ENCODE data around the gene LSM14A. TPM values are rescaled to one million over a fixed set of nuclear protein-coding genes. Genes with fewer than 3 reads are reported as not detected.

LSM14A gene
- total RNA-seq, 1 experiment from 2014 or later = 199 TPM

- H3T11ph ChIP-seq (ENCODE audit: low read length) = no peak overlapping the region
- no peaks in the 10 kb centered on the region for H3K27me3 Mint-ChIP-seq (ENCODE audit: low read depth)
- DNase-seq = no peak
- peaks cover 4 to 5% of the 10 kb centered on the region in 2 experiments; a peak in 3 of 4 replicates for H3K4me1 Mint-ChIP-seq
- H3K23ac ChIP-seq (ENCODE audit: insufficient read length, low read depth, low read length) = no peak overlapping the region
- no peaks in the 10 kb centered on the region; the same call in none of the 2 replicates for H3K79me2 ChIP-seq (ENCODE audit: insufficient read depth, low read length)
- H3K4me3 Mint-ChIP-seq = no peak overlapping the region
- no peak overlapping the region for H2BK15ac ChIP-seq (ENCODE audit: low read depth, low read length)
- H3K18ac ChIP-seq (ENCODE audit: insufficient read length, low read depth, low read length) = no peak overlapping the region
- no peaks in the 10 kb centered on the region for H3K4me1 ChIP-seq (ENCODE audit: insufficient read depth, low read length)
- H3K27ac ChIP-seq (ENCODE audit: insufficient read length, low read depth, low read length) = no peak overlapping the region
- no peak overlapping the region for H2AK5ac ChIP-seq (ENCODE audit: insufficient read length, low read length)
- H4K20me1 ChIP-seq (ENCODE audit: control insufficient read depth, insufficient read depth, insufficient read length) = no peaks in the 10 kb centered on the region
- H3K9me3 ChIP-seq (ENCODE audit: control insufficient read depth, low read depth, low read length) = no peaks in the 10 kb centered on the region
- H3K27me3 ChIP-seq (ENCODE audit: insufficient read depth, low read length) = no peaks in the 10 kb centered on the region
- H4K5ac ChIP-seq (ENCODE audit: insufficient read length, low read depth, low read length) = no peak overlapping the region
- no CpG with 5 or more reads among the region's 4 CpGs for WGBS (ENCODE audit: extremely low coverage, insufficient read length, low lambda C conversion rate)
- peak overlapping the region in 1 of 3 experiments; percentile 24; a peak in 3 of 7 replicates for H3K27ac Mint-ChIP-seq
- H4K8ac ChIP-seq (replicated peaks; ENCODE audit: insufficient read length, low read depth, low read length) = no peak overlapping the region
- no peak overlapping the region for H2BK120ac ChIP-seq (ENCODE audit: low read depth, low read length, poor library complexity, severe bottlenecking)
- H4K91ac ChIP-seq (ENCODE audit: insufficient read length, low read depth, low read length) = no peak overlapping the region
- TF ChIP-seq, protein P1, sequence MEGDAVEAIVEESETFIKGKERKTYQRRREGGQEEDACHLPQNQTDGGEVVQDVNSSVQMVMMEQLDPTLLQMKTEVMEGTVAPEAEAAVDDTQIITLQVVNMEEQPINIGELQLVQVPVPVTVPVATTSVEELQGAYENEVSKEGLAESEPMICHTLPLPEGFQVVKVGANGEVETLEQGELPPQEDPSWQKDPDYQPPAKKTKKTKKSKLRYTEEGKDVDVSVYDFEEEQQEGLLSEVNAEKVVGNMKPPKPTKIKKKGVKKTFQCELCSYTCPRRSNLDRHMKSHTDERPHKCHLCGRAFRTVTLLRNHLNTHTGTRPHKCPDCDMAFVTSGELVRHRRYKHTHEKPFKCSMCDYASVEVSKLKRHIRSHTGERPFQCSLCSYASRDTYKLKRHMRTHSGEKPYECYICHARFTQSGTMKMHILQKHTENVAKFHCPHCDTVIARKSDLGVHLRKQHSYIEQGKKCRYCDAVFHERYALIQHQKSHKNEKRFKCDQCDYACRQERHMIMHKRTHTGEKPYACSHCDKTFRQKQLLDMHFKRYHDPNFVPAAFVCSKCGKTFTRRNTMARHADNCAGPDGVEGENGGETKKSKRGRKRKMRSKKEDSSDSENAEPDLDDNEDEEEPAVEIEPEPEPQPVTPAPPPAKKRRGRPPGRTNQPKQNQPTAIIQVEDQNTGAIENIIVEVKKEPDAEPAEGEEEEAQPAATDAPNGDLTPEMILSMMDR (conservative IDR thresholded peaks at IDR 0.05) = no peak
- H3K9ac ChIP-seq (ENCODE audit: extremely low read depth, insufficient read length, low read length) = no peak overlapping the region
- no peak overlapping the region for H2BK12ac ChIP-seq (ENCODE audit: insufficient read length, low read depth, low read length)
- H3K56ac ChIP-seq (ENCODE audit: insufficient read length, low read depth, low read length) = no peak overlapping the region
- H3K36me3 Mint-ChIP-seq (ENCODE audit: insufficient read depth in 1 of 3, low read depth in 3 of 3) = peaks cover 3 to 8% (median 6%) of the 10 kb centered on the region in 3 experiments; a peak in 5 of 7 replicates
- no peak overlapping the region for H2AFZ ChIP-seq (ENCODE audit: low read length)
- no peaks in the 10 kb centered on the region for H3K79me1 ChIP-seq (ENCODE audit: insufficient read depth, low read depth, low read length, poor library complexity, severe bottlenecking)
- H3K9me3 Mint-ChIP-seq = no peaks in the 10 kb centered on the region
- H3K23me2 ChIP-seq (ENCODE audit: insufficient read length, low read depth, low read length, poor library complexity, severe bottlenecking) = no peaks in the 10 kb centered on the region
- no peak overlapping the region for H3K4ac ChIP-seq (ENCODE audit: low read depth, low read length)
- H3K4me2 ChIP-seq (ENCODE audit: insufficient read depth, insufficient read length, low read length) = no peak overlapping the region
- H2BK5ac ChIP-seq (ENCODE audit: insufficient read length, low read length) = no peak overlapping the region
- no peak overlapping the region for H2BK20ac ChIP-seq (ENCODE audit: low read depth, low read length, poor library complexity, severe bottlenecking)
- no peak overlapping the region for H3K14ac ChIP-seq (ENCODE audit: insufficient read depth, low read length)
Observed at GRCh38 chr19:34276614-34277013, 104.3 kb downstream of the LSM14A start.

Measured in H9 (cell line).